Superior temporal gyrus (tissue), 1 donor: ENCODE results near the gene TNFSF15.

Experiments used
- DNase-seq: peaks from one replicate; pipeline ENCODE4 v3.0.0-alpha.2; 2016; ENCODE audit errors: extremely low spot score

The TNFSF15 gene

GRCh38 chr9:114805670-114806525, at the start of gene TNFSF15:
Gene TNFSF15 (minus strand): TSS chr9:114806039. CDS start chr9:114806012, 27 bp downstream.
- DNase-seq = no peak

DNA sequence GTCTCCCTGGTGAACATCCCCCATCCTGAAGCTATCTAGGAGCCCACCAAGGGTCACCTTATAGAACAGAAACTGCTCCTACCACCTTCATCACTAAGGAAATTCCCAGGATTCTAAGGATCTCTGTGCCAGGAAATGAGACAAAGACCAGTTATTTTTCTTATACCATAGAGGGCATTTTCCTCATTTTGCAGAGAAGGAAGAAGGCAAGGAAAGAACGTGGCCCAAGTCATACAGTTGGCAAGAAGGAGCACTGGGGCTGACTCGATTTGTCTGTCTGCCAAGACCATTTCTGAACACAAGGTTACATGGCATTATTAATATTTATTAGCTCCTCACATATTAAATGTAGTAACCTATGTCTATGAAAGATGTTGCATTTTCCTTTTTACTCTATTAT, 49.6 kb upstream of the TNFSF15 start:
- no peak for DNase-seq

DNA sequence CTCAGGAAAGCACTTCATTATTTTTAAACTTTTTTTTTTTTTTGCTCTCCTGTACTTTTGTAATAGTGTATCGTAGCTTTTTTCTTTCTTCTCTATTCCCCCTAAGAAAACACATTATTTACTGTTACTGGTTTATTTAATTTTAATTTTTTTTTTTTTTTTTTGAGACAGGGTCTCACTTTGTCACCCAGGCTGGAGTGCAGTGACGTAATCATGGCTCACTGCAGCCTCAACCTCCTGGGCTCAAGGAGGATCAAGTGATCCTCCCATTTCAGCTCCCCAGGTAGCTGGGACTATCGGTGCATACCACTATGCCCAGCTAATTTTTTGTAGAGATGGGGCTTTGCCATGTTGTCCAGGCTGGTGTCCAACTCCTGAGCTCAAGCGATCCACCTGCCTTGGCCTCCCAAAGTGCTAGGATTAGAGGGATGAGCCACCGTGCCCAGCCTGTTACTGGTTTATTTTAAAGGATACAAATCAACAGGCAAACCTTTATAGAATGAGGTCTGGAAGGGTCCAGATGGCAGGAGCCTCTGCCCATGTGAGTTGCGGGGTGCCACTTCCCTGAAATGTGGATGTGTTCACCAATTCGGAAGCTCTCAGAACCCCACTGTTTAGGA, 49.0 kb upstream of the TNFSF15 start:
- DNase-seq = no peak

- DNase-seq = no peak
These were observed 47.4 kb upstream of the TNFSF15 start for GRCh38 chr9:114853071-114853855.

DNA sequence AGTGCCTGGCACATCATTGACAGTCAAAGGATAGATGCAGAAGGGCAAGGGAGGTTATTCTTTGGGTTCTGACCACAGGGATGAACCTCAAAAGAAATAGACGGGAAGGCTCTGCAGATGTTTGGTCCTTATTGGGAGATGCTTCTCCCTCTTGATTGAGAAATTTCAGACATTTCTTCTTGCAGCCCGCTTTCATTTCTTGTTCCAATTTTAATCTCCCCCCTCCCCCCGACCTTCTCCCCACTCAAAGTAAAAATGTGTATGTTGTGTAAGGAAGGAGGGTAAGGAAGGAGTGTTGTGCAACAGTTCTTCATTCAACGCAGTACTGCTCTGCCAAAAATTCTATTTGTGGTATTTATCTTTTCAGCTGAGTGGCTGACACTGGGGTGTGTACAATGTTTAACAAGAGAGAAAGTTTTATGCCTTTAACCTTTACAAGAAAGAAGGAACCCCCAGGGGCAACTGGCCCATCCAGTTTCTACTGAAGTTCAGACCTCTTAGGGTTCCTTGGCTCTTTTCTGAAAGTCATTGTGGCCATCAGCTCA, 46.3 kb upstream of the TNFSF15 start:
- DNase-seq = no peak

DNA sequence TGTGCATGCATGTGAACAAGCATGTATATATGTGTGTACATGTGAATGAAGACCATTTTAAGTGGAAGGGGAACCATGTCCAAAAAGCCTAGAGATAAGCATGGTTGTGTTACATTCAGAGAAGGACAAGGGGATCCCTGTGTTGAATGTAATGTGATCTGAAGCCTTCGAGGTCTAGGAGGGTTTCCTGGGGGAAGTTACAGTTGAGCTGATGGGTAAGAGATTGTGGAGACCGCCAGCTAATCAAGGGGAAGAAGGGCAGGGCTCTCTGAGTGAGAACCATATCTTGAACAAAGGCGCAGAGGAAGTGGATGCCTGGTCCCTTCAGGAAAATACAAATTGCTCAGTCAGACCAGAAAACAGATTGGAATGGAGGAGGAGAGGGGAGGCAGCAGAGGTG, 45.5 kb upstream of the TNFSF15 start:
- DNase-seq = no peak

DNA sequence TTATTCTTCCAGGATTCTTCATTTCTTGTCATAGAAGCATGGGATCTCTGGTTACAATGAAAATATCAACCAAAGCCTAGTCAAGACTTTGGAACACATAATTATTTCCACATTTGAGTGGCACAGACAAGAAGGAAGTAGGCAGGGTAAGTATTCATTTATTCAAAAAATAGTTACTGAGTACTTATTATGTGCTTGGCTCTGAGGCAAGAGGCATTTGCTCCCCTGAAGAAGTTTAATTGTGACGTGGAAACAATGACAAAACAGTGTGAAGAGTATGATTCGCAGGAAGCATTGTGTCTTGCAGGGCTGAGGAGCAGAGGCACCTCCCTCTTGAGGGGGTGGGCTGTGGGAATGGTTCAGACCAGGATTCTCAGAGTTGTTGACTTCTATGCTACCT, 45.0 kb upstream of the TNFSF15 start:
- DNase-seq = no peak

- no peak for DNase-seq
These were observed 43.6 kb upstream of the TNFSF15 start for GRCh38 chr9:114849450-114849849.

GRCh38 chr9:114847492-114848417, 41.9 kb upstream of the TNFSF15 start:
- no peak for DNase-seq

DNA sequence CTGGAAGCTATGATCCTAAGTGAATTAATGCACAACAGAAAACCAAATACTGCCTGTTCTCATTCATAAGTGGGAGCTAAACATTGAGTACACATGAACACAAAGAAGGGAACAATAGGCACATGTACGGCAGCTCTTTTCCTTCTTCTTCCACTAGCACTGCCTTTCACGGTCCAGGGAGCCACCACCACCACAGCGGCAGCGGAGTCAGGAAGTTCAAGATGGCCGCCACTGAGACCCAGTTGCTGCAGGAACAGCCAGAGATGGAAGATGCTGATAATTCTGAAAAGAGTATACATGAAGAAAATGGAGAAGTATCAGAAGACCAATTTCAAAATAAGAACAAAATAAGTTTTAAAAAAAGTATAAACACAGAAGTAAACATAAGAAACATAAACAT, 39.5 kb upstream of the TNFSF15 start:
- DNase-seq = no peak

GRCh38 chr9:114844766-114845165, 38.9 kb upstream of the TNFSF15 start:
- DNase-seq = no peak

DNA sequence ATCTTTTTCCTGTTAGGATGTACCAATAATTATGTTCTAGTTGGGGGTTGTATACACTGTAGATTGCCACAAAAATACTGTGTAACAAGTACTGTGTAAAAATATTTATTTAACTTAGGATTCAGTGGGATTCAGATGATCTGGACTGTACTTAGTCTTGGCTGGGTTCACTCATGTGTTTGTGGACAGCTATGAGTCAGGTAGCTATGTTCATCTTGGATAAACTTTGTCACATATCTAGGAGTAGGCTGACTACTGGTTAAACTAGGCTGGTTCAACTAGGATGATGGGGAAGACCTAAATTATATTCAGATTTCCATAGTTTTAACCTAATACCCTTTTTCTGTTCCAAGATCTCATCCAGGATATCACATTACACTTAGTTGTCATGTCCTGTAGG, 32.1 kb upstream of the TNFSF15 start:
- DNase-seq = no peak

DNA sequence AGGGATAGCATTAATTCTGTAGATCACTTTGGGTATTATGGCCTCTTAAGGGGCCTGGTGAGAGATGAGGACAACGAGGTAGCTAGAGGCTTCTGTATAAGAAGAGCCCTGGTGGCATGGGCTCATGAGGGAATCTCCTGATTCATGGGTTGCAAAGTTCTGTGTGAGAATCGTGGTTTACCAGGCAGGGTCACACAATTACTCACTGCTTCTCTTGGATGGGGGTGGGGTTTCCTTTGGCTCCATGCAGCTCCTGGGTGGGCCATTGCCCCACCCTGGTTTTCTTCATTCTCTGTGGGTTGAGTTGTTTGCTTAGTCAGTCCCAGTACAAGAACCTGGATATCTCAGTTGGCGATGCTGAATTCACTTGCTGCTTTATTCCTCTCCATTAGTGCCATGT, 30.9 kb upstream of the TNFSF15 start:
- DNase-seq = no peak

DNA sequence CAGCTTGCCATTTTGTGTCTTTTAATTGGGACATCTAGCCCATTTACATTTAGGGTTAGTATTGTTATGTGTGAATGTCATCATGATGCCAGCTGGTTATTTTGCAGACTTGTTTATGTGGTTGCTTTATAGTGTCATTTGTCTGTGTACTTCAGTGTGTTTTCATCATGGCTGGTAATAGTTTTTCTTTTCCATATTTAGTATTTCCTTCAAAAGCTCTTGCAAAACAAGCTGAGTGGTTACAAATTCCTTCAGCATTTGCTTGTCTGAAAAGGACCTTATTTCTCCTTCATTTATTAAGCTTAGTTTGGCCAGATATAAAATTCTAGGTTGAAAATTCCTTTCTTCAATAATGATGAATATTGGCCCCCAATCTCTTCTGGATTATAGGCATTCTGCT, 28.5 kb upstream of the TNFSF15 start:
- DNase-seq = no peak

- no peak for DNase-seq
These were observed 24.7 kb upstream of the TNFSF15 start for GRCh38 chr9:114830546-114830945.

DNA sequence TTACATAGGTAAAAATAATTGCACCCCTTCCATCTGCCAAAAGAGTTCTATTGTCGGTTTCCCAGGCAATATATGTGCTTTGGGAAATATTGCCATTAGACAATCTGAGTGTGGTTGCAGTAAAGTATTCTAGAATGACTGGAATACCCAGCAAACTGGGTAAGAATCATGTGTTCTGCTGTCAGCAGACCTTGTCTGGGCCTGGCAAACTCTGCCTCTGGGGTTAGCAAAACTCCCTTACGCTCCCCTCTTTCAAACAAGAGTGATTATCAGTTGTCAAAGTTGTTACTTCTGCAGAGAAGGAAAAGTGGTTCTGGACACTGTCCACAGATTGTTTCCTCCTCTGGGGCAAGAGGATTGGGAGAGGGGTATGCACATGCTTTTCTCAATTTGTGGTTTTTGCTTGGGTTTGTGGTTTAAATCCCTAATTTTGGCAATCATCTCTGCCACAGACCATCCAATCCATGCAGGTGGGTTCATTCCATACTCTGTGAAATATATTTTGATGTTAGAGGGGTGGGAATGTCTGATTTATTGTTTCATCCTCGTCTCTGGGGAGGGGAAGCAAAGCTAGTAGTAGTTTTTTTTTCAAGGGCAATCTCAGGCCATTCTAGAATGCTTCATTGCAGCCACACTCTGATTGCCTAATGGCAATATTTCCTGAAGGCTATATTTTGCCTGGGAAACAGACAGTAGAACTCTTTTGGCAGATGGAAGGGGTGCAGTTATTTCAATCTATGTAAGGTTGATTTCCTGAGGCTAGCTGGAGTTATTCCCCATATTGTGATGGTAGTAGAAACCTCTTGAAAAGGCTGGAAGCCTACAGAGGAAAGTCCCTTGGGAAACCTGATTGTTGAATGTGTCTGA, 24.0 kb upstream of the TNFSF15 start:
- no peak for DNase-seq

DNA sequence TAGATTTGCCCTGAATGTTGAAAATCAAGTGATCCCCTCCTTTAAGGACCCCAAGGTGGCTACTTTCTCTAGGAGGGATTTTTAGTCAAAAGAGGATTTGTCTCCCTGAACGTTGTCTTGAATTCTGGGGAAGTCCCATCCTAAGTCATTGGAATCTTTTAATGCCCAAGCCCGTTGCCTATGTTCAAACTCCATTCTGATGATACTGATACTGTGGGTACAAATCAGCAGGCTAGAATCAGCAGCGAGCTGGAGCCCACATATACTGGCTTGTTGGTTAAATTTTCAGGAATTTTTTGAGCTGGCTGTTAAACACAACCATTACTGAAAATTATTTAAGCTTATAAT, 22.4 kb upstream of the TNFSF15 start:
- DNase-seq = no peak

- no peak for DNase-seq
These were observed 21.9 kb upstream of the TNFSF15 start for GRCh38 chr9:114827641-114828302.

DNA sequence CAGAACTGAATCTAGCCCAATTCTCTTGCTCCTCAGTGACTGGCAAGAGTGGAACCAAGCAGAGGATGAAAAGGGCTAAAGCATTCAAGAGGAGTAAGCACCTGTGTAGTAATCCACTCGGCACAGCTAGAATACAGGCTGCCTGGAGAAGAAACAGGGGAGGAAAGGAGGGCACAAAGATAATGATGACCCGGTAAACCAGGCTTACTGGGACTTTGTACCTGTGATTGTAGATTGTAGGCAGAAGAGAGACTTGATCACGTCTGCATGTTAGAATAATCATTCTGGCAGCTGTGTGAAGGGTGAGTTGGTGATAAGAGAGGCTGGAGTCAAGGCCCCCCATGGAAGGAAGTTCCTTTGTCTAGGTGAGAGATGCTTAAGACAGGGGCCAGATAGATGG, 20.6 kb upstream of the TNFSF15 start:
- DNase-seq = no peak
